Spleen (tissue), 7 donors: ENCODE data around the gene TSC22D3.

Source experiments
- POLR2A ChIP-seq, 3 donors: fragments of 450-650 bp; IDR thresholded peaks; one replicate each; pipeline ENCODE4 v1.5.1; 2017; ENCODE audit warnings: antibody characterized with exemption in 3 of 3, mild to moderate bottlenecking in 1 of 3
- POLR2AphosphoS5 ChIP-seq, 3 donors: sonication (generic); formaldehyde crosslinking; IDR thresholded peaks; one replicate each; pipeline ENCODE4 v1.5.1; 2017; ENCODE audit warnings: antibody characterized with exemption in 3 of 3
- TF ChIP-seq, protein P1 (sequence below), 11 experiments: fragments of 200-600 bp in 7 of 11; fragments of 450-650 bp in 4 of 11; sonication (generic) in 4 of 11; IDR thresholded peaks in 8 of 11; conservative IDR thresholded peaks in 3 of 11; 1 replicate in 7 of 11; 2 replicates in 4 of 11; pipeline versions ENCODE4 v1.4.0 to v1.8.0; 2016 to 2021; ENCODE audit warnings: antibody characterized with exemption in 11 of 11, inconsistent platforms in 4 of 11, mild to moderate bottlenecking in 1 of 11
- donor health status: DM: no; HTN: no; CAD: no; lungs with moderate emphysema.
- donor health status: DM: no; HTN: no; CAD: no.
- donor health status: DM: no; HTN: no; CAD: no.

DNA sequence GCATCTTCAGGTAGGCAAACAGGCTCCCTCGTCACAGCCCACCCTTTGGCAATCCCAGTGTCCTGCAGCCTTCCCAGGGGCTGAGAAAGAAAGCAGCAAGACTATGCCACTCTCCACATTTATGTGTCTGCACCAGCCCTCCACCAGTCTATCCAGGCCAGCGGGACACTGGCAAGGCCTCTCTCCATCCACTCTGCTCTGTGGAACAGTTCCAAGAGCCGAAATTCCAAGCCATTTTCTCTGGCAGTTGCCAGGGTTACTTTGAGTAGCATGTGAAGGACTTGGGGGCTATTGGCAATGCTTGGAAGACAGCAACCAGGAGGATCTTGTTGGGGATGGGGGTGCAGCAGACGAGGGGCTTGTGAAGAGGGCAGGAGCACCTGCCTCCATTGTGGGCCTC is 52.1 kb downstream of the TSC22D3 start:
- TF ChIP-seq, protein P1, sequence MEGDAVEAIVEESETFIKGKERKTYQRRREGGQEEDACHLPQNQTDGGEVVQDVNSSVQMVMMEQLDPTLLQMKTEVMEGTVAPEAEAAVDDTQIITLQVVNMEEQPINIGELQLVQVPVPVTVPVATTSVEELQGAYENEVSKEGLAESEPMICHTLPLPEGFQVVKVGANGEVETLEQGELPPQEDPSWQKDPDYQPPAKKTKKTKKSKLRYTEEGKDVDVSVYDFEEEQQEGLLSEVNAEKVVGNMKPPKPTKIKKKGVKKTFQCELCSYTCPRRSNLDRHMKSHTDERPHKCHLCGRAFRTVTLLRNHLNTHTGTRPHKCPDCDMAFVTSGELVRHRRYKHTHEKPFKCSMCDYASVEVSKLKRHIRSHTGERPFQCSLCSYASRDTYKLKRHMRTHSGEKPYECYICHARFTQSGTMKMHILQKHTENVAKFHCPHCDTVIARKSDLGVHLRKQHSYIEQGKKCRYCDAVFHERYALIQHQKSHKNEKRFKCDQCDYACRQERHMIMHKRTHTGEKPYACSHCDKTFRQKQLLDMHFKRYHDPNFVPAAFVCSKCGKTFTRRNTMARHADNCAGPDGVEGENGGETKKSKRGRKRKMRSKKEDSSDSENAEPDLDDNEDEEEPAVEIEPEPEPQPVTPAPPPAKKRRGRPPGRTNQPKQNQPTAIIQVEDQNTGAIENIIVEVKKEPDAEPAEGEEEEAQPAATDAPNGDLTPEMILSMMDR (IDR thresholded peaks at IDR 0.05 in 8 of 11, conservative IDR thresholded peaks at IDR 0.05 in 3 of 11) = no peak
- TF ChIP-seq POLR2AphosphoS5 (IDR thresholded peaks at IDR 0.05) (no peak), POLR2A (IDR thresholded peaks at IDR 0.05) (no peak)
